GM21786 (cell line): ENCODE results near the gene CACNA1E.
A peak's percentile ranks its signal among the peaks of the same experiment; 100 is the strongest.

ENCODE experiments used
- ATAC-seq: cut with Tn5 transposase; IDR thresholded peaks from one replicate; pipeline ENCODE4 v1.9.1; 2021; ENCODE audit not compliant: unreplicated experiment

Gene CACNA1E

DNA sequence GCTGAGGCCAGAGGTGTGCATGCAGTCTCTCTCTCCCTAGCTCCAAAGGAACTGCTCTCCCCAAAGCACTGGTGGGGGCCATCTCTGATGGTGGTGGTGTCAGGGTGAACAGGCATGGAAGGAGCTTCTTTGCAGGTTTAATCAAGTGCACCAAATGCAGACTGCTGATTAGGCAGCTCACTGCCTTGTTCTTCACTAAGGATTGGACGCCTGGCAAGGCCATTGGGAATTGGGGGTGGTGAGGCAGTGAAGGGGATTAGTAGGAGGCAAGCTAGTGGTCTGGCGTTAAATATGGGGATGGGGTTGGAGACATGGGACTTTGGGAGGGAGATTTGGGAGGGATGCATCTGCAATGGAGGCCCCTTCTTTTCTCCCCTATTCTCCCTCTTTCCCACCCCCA lies 1.5 kb downstream of the CACNA1E start:
- no peak for ATAC-seq

DNA sequence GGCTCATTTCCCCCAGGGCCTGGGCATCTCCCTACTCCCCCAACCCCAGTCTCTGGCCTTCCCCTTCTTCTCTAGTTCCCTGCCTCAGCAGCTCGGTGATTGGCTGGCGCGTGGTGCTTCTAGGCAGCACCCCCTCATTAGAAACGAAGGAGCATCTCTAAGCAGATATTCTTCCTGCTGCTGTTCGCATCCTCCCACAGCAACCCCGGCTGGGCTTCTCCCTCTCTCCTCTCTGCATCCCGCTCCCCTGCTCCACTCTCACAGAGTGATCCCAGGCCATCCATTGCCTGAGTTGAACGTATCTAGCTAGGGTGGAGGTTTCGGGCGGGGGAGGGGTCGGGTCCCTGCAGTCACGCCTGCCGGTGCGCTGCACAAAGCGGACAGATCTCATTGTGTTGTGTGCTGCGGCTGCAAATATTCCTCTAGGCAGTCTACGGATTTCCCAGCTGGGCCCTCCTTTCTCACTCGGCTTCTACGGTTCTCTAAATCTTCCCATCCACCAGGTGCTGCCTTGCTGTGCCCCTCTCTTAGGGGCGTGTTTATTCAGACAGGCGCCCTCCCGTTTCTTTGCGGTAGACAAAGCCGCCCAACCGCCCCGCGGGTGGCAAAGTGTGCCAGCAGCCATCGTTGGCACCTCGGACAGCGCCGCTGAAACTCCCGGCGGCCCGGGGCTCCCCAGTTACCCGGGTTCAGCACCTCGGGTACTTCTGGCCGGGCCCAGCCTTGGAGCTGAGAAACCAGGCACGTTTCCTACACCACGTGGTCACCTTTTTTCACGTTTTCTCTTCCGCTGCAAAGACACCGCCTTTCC lies 2.2 kb downstream of the CACNA1E start:
- ATAC-seq = peak; percentile 37

DNA sequence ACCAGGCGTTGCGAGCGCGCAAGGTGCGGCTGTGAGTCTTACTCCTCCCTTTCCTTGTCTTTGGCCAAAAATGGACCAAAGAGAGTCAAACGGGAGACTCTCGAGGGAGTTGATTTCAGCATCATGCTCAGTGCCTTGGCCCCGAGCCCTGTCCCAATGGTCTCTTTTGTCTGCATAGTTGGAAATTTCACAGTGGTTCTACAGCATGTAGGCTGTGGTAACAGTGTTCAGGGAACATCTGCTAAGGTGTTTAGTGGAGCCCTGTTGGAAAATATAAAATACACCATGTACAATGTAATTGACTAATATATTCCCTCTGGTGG lies 2.7 kb downstream of the CACNA1E start:
- no peak for ATAC-seq

DNA sequence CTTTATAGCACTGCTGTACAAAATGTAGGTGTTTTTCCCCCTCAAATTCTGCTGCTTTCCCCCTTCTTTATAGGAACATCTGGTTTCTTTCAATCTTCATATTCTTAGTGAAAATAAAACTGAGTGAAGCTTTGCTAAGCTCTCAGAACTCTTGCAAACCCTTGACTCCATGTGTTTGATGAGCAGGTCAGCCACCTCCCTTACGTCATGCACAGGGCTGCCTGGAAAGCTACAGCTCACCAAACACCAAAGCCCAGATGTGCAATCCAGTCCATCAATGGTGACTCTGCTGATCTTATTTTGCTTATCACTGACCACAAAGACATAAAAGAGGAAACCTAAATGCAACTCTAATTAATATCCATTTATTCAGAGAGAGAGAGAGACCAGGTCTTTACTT lies 5.5 kb downstream of the CACNA1E start:
- ATAC-seq = no peak

DNA sequence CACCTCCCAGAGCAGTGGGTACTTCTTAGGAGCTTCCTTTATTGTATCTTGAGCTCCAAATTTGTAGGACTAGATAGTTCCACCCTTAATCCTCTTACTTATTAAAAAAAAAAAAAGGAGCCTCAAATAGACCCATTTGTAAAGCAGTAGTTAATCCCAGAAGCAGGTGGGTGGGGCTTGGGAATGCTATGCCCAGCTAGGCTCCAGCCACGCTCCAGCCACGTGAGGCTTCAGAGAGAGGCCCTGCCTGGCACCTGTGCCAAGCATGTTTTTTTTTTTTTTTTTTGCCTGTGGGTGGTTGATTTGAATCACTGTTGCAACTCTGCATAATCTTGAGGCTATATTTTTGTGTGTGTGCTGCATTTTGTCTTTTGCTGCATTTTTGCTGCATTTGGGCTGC lies 7.0 kb downstream of the CACNA1E start:
- no peak for ATAC-seq

DNA sequence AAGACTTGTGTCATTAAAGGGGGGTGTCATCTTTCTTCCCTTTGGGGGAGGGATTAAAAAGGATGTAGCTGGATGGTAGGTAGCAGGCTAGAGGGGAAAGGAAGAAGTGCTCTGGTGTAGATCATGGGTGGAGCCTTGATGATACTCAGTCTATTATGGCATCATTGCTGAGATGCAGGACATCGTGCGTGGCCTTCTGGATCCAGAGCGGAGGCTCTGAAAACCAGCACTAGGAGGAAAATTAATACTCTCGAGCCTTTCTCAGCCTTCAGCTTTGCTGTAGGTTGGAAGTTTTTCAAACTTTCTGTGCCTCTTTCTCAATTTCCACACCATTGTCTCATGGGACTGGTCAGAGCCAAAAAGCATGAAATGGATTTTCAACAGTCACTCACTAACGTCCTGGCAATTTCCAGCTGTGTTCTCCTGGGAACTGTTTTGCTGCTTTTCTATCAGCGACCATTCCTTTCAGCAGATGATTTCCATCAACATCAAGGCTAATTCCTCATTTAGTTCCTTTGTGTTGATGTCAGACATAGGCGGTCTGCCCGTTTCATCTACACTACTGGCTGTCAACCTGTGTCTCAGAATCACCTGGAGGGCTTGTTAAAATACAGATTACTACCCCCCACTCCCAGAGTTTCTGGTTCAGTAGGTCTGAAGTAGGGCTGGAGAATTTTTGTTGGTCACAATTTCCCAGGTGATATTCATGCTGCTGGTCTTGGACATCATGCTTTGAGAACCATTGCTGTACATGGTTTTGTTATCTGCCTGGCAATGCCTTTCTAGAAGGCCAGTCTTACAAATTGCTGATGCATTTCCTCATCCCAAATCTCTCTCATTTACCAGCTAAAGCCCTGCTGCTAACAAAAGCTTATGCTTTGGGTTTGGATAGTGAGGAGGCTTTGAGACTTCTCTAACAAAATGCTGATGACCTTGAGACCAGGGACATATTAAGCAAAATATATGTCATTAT lies 7.7 kb downstream of the CACNA1E start:
- ATAC-seq = no peak

DNA sequence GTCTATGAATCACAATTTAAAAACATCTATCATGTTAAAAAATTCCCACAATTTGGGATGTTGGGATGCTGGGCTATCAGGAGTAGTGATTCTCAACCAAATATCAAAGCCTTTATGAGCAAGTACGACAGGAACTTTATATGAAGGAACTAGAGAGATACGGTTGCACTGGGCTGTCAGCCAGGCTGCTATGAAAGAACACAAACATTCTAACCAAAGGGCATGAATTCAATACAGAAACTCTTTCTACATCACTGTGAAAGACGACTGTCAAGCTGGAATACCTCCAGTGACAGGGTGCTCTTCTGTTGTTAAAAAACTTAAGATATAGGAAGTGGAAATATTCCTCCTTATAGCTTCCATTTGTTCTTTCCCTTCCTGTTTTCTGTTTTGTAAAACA lies 9.8 kb downstream of the CACNA1E start:
- ATAC-seq = no peak

DNA sequence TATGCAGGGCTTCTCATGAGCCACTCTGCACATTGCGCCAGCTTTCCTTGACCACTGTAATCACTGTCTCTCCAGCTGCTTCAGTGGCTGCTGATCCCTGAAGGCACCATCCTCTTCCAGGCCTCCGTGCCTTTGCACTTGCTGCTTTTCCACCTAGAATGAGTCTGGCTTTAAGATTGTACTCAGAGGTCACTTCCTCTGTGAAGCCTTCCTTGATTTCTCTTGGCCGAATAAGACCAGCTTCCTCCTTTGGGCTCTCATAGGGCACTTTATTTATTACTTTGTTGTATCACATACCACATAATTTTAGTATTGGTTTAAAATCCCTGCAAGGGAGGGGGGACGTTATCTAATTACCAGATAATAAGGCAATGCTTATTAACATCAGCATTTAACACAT lies 10.6 kb downstream of the CACNA1E start:
- no peak for ATAC-seq

DNA sequence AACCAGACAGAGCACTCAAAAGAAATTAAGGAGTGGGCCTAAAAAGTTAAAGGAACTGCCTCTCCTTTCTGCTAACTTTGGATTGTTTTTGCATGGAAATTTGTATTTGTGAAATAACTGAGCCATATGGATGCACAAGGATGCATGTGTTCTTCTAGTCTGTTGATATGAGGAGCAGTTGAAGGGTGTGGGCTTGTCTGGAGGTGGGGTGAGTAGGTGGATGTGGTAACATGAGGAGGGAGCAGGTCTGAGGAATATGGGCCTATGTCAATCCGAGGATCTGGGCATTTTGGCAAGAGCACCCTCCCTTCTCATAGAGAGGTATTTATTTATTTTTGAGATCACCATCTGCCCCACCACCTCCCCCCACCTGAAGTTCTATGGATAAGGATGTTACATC lies 13.4 kb downstream of the CACNA1E start:
- ATAC-seq = no peak

DNA sequence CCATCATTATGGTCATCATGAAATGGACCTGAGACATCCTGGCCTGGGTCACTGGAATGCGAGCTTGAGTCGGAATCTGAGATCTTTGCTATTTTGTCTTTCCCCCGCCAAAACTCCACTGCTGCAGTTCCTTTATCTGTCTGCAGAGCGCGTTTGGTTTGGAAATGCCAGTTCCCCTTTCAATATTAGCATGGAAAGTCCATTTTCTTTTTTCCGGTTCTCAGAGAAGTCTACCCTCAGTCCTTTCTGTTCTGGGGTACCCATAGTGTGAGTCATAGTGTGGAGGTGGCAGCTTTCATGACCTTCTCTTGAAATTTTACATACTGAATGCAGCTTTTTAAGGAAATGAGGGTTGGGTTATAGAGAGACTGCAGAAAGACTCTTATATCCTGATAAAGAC lies 14.6 kb downstream of the CACNA1E start:
- no peak for ATAC-seq

DNA sequence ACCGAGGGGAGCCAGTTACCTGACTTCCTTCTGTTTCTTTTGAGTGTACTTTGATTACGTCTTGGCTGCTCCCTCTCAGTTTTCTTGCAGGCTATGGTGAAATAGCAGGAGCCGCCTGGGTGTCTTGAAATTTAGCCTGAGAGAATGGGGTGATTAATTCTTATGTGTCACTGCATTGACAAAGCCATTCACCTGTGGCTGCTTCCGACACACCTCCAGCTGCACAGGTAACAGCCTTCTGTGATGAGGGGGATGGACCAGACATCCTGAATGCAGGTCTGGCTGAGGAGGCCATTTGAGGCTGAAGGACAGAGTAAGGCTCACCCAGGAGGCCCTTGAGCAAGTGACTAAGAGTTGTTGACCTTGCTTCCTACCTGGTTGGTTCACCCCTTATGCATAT lies 16.5 kb downstream of the CACNA1E start:
- no peak for ATAC-seq

DNA sequence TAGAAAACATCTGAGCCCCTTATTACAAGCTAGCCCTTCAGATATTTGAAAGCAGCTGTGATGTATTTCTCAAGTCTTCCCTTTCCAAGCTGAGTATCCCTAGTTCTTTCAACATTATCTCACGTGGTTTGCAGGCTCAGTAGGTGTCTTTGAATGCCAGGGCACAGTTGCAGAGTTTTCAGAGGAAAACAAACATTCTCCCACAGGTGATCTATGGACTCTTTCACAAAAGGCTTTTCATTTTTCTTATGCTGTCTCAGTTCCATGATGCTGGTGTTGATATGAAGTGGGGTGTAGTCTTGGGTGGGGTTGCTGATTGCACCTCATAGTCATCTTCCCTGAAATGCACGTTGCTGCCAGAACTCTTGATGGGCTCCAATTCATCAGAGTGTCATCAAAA lies 17.3 kb downstream of the CACNA1E start:
- no peak for ATAC-seq

DNA sequence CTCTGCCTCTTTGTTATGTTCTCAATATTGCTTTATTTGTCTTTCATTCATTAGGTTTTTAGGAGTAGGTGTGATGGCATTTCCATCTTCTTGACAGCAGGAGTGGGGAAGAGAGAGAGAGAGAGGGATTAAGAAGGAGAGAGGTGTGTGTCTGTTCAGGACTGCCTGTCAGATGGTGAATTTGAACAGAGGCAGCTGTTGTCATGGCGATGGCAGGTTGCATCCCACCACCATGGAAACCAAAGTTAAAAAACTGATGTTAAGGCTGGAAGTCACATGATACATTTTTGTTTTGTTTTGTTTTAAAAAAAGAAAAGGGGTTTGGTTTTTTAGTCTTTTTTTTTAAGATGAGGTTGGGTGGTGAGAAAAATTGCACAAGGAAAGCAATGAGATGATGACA lies 18.3 kb downstream of the CACNA1E start:
- no peak for ATAC-seq

DNA sequence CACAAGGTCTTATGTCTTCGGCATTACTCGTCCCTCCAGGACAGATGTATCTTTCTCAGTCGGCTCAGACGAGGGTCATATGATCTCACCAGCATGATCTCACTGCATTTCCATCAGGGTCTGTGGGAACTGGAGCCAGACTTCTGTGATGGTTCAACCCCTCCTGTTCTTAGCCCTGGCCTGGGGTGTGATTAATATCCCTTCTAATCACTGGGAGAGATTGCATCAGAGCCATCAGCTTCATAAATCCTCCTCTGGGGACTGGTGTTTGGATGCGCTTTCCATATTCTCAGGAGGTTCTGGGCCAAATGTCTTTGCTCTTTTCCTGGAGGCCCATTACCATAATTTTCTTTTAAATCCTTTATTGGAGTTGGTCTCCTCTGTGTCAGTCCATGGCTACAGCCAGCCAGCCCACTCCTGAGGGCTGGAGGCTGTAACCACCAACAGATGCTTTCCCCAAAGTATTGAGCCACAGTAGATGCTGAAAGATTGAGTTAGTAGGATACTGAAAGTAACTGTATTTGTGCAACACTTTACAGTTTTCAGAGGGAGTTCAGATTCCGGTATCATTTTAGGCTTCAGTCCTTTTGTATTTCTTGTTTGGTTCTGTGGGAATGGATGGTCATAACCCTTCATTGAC lies 20.0 kb downstream of the CACNA1E start:
- no peak for ATAC-seq

DNA sequence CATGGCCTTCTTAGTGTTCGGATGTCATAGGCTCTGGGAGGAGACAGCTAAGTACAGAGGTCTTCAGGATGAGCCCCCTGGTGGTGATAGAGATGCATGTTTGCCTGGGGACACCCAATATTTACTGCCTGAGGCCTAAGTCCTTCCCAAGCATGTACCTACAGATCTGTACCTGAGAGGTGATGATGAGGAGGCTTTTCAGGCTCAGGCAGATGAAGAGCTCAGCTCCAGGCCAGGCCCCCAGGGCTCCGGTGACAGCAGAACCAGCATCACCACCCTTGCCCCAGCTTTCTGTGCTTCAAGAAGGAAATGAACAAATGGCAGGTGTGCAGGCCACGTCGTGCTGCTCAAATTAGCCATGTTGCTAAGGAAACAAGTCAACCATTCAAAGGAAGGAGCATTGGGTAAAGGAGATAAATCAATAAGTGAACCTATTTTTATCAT lies 21.1 kb downstream of the CACNA1E start:
- ATAC-seq = peak; percentile 50

DNA sequence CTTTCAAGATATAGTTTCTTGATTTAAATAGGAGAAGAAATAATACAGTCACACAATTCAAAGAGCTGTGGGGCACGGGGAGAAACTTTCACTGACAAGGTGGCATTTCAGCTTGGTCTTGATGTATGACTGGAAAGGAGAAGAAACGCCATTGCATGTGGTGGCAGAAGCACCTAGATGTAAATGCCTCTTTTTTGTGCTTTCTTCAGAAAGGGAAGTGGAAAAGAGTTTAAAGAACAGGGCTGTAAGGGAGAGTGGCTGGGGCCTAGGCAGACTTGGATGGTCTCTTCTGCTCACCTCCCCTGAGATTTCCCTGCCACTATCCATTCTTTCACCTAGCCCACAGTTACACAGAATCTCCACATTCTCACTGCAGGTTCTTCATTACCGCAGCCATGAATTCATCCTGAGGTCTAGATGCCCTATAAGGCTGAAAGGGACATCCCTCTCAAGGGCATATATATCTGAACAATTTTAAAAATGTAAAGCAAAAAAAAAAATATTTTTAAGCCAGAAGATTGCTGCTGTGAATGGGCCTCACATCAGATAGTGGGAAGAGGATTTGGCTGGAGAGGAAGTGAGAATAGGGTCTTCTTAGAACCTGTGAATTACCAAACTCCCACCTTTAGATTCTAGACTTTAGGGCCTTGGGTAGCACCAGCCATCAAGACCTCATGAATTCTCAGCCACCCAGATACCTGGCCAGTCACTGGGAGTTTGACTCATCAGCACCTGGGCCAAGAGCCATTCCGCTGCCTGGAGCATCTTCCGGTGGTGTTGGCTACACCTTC lies 23.4 kb downstream of the CACNA1E start:
- no peak for ATAC-seq

DNA sequence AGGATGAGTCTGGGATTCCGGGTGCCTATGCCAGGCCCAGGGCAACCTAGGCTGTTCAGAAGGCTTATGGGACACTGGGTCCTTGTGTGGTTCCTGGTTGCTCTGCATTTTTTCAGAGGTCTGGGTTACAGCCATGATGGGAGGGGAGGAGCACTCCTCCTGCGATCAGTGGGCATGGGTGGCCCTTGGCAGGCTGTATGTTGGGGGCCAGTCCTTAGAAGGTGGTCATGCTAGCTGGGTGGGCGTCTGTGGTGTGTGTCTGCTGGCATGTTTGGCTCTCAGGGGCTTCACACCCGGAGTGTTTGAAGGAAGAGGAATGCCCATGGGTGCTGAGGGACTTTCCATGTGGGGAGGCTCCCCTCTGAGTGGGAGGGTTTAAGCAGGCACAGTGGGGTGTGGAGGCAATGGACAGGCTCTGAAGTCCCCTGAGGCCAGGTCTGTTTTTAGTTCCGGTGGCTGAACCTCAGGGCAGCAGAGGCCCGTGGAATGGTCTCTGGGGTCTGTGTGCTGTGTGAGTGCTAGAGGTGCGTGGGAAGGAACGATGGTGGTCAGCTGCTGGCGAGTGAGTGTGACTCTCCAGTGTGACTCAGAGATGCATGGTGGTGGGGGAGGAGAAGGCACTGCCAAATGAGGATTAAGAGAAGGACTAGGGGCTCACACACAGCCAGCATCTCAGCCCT lies 25.3 kb downstream of the CACNA1E start:
- peak; percentile 29 for ATAC-seq

DNA sequence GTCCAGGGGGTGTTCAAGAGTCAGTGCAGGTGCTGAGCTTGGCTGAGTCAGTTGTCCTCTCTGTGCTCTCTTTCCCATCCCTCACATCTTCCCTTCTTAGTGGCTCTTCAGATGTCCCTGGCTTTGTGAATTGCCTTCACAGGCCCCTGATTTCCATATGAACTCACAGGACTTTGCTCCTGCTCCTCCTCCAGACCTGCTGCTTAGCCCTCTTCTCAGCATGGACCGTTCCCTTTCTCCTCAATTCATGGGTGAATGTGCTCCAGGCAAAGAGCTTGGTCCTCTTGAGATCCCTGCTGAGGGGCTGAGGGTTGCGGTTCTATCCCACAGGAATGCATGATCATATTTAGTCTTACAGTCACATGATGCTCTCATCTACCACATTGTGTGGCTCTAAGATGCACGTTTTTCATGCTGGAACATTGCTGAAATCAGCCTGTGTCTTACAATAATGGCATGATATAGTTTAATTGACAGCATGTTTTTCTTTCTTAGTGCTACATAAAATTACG lies 30.5 kb downstream of the CACNA1E start:
- ATAC-seq = no peak

DNA sequence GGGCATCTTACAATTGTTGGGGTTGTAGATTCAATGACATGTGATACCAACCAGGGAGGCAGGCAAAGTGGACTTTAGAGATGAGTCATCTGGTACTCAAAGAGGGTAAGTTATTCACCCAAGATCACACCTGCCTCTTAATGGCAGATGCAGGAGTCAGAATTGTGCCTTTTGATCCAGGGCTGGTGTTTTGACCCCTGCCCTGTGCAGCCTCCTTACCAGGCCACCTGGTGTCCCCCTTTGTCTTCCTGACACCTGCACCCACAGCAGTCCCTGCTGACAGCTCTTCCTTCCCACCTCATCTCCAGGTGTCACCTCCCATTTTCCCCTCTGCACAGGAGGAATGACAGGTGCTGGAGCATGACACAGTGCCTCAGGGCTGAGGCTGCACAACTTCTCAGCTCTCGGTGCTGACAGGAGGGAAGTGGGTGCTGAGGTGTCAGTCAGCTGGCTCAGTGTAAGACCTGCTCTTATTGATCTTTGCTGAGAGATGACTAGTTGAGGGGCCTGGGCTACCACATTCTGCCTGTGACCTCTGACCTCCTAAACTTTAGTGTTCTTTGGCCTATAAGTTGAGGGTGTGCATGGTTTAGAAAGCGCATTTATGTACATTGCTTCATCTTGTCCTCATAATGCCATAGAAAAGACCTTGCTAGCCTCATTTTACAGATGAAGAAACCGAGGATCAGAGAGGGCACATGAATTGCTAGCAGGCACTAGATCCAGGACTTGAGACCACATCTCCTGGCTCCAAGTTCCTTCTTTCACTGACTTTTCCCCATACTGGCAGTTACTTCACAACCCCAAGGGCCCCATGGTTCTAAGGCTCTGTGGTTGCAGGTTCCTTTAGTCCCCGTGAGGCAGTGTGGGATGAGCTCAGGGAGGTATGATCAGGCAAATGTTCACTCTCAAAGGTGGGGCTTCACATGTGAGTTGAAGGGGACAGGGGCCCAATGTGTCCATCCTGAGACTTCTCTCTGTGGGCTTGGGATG lies 31.3 kb downstream of the CACNA1E start:
- ATAC-seq = peak; percentile 92
